HL-60/S4 treated with retinoic acid at 250 ng/mL for 4 days and 3 days (cell line): ENCODE results near the gene ITPRIPL1.

Experiments used
- in situ Hi-C: fragments of 300-500 bp; cut with MboI; formaldehyde crosslinking; loops from 2 replicates; pipeline ENCODE4 v1.7.0; 2022; ENCODE audit warnings: low sequenced_read_pairs

Gene ITPRIPL1

GRCh38 chr2:96320728-96321622 lies 4.1 kb upstream of the ITPRIPL1 start:
- in situ Hi-C loops, result no loop called here

GRCh38 chr2:96323849-96324248 lies 1.3 kb upstream of the ITPRIPL1 start:
- in situ Hi-C loops, result no loop called here

GRCh38 chr2:96324721-96325040 lies 436 bp upstream of the ITPRIPL1 start:
- in situ Hi-C loops, result no loop called here

GRCh38 chr2:96325884-96326255 lies 753 bp downstream of the ITPRIPL1 start:
- in situ Hi-C loops, result no loop called here

DNA sequence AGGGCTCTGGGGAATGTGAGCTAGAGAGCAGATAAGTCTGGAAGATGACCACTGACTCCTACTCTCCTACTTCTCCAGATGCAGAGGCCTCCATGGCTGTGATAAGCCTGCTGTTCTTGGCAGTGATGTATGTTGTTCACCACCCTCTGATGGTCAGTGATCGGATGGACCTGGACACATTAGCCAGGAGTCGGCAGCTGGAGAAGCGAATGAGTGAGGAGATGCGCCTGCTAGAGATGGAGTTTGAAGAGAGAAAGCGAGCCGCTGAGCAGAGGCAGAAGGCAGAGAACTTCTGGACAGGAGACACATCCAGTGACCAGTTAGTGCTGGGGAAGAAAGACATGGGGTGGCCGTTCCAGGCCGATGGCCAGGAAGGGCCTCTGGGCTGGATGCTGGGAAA lies 1.4 kb downstream of the ITPRIPL1 start:
- in situ Hi-C loops, result no loop called here

GRCh38 chr2:96326990-96327820 lies 2.1 kb downstream of the ITPRIPL1 start:
- in situ Hi-C loops, result no loop called here

DNA sequence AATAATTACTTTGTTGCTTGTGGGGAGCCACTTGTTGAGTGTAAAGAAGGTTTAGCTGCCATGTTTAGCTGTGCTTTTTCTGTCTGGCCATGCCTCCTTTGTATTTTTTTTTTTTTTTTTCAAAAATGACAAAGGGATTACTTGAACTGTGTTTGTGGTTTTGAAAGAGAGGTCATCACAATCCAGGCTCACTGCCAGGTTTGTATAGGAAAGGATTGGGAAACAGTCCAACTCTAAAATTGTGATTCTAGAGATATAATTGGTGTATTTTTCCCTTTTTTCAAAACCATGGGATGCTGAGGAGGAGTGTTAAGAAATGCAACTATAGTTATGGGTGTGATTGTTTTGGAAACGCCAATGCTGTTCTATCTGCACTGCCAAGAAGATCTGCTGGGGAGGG lies 4.3 kb downstream of the ITPRIPL1 start:
- in situ Hi-C loops, result no loop called here

DNA sequence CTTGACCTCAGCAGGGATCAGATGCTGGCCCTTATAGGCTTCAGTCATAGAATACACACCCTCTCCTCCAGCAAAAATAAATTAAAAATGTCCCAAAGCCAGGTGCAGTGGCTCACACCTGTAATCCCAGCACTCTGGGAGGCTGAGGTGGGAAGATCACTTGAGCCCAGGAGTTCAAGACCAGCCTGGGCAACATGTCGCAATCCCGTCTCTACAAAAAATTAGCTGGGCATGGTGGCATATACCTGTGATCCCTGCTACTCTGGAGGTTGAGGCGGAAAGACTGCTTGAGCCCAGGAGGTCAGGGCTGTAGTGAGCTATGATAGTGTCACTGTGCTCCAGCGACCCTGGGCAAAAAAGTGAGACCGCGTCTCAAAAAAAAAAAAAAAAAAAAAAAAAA lies 4.8 kb downstream of the ITPRIPL1 start:
- in situ Hi-C loops, result no loop called here

- in situ Hi-C loops, result no loop called here
These were observed 5.3 kb downstream of the ITPRIPL1 start for GRCh38 chr2:96330407-96330806.

DNA sequence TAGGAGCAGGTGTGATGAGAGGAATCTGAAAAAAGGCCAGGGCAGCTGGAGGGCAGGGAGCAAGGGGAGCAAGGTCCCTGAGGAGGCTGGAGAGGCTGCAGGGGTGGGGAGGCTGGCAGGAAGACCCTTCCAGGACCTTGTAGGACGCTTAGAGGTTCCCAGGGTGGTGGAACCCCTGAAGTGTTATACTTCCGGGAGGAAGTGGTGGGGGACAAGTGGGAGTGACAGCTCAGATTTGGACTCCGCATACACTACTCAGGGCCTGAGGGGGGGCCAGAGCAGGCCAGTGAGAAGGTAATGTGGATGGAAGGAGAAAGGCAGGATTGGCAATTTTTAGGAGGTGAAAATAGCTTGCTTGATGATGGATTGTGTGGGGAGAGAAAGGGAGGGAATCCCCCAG lies 8.6 kb downstream of the ITPRIPL1 start:
- in situ Hi-C loops, result no loop called here

DNA sequence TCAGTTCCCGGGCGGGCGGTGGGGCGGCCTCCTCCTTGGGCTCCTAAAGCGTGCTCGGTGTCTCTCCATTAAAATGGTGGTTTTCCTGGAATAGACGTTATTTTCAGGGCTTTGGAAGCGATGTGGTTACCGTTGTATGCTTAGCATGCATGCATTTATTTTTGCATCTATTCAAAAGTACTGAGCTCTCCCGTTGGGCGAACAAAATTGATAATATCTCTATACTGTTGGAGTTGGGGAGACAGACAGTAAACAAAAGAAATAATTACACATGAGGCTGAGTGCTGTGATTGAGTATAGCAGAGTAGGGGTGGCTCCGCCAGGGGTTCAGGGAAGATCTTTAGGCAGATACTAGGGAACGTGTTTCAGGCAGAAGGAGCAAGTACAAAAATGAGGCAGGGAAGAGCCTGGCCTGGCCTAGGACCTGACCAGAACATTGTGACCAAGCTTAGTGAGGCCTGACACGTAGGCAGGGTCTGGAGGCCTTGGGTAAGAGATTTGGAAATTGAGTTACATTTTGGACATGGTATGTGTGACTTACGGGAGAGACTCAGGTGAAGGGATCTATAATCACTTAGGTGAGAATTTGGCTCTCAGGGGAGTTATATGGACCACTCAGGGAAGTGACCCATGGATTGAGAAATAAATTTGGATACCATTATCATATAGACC lies 11.1 kb downstream of the ITPRIPL1 start:
- in situ Hi-C loops, result no loop called here

GRCh38 chr2:96336873-96337272 lies 11.8 kb downstream of the ITPRIPL1 start:
- in situ Hi-C loops, result no loop called here

GRCh38 chr2:96340493-96341414 lies 15.6 kb downstream of the ITPRIPL1 start:
- in situ Hi-C loops, result no loop called here

- in situ Hi-C loops, result no loop called here
These were observed 16.5 kb downstream of the ITPRIPL1 start for GRCh38 chr2:96341641-96342040.

DNA sequence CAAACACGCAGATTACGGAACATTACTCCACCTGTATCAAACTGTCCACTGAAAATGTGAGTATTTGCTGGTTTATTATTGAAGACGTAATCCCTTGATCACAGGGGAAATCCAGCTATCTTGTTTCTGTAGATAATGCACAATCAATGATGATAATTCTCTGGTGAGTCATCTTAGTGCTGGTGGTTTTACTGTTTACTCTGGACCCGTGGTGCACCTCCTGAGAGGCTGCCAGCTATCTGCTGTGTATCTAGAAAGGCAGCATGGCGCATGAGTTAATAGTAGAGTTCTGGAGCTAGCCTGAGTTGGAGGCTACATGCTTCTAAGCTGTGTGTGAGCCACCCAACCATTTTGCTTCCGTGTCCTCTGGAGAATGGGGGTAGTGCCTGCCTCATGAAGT lies 17.0 kb downstream of the ITPRIPL1 start:
- in situ Hi-C loops, result no loop called here

- in situ Hi-C loops, result no loop called here
These were observed 18.9 kb downstream of the ITPRIPL1 start for GRCh38 chr2:96344011-96344410.

GRCh38 chr2:96345438-96345837 lies 20.3 kb downstream of the ITPRIPL1 start:
- in situ Hi-C loops, result no loop called here

DNA sequence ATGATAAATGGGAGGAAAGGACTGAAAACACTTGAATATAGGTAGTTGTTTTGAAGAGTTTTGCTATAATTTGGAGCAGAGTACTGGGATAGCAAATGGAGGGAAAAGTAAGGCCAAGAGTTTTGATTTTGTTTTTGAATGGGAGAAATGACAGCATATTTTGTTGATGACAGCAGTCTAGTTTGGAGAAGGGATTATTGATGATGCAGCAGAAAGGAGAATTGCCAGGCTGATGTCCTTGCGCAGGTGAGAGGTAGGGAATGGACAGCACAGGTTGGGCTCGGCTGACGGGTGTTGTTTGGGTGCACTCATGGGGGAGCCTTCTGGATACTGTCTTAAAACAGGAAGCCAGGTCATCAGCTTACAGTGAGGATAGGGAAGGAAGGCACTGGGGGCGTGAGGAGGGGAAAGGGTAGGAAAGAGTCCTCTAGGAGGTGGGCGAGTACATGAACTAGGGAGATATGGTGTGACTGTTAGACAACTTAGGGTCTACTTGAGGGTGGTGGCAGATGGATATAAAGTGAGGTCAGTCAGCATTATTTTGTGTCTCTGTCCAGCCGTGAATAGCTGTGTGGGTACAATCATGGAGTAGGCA lies 20.8 kb downstream of the ITPRIPL1 start:
- in situ Hi-C loops, result no loop called here

GRCh38 chr2:96347395-96347794 lies 22.3 kb downstream of the ITPRIPL1 start:
- in situ Hi-C loops, result no loop called here

DNA sequence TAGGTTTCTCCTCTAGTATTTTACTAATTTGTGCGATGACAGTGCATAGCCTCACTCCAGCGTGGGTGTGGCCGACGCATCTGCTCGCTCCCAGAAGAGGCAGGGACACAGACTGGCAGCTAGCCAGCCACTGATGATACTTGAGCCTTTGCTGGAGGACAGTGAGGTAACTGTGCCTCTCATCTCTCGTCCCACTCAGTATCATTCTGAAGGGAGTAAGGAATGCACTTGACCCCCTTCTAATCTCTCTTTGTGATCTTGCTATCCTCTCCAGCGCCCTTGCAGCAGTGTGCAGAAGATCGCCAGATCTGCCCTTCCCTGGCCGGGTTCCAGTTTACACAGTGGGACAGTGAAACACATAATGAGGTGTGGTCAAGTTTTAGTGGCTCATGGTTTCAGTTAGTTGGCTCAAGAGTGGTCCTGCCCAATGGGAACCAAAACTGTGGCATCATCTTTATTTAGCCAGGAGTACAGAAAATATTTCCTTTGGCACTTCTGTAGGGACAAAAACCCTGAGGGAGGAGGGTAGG lies 28.0 kb downstream of the ITPRIPL1 start:
- in situ Hi-C loops, result no loop called here
